NCI-H1694 (cell line): Measurements from ENCODE around the gene OR52A5.
"Not testable (repeated sequence)": the region's sequence is repeated elsewhere in the genome, so short reads cannot be mapped to it uniquely, and the experiment has no call there.

Source experiments
- DNase-seq: peaks from one replicate; lab custom pipeline; 2025; lab: John Stamatoyannopoulos, UW

Gene OR52A5

GRCh38 chr11:5137996-5138395 lies at the start of gene OR52A5:
Gene OR52A5, minus strand, starts transcription at chr11:5138356. Its CDS starts 5,714 bp downstream, at chr11:5132642.
- no peak for DNase-seq

- DNase-seq = no peak
These were observed 40.1 kb upstream of the OR52A5 start for GRCh38 chr11:5178046-5178837.

GRCh38 chr11:5174934-5175333 lies 36.8 kb upstream of the OR52A5 start:
- DNase-seq = no peak

- DNase-seq = no peak
These were observed 33.7 kb upstream of the OR52A5 start for GRCh38 chr11:5171856-5172255.

- not testable (repeated sequence) for DNase-seq
These were observed 27.7 kb upstream of the OR52A5 start for GRCh38 chr11:5165898-5166297.

GRCh38 chr11:5164807-5165206 lies 26.7 kb upstream of the OR52A5 start:
- not testable (repeated sequence) for DNase-seq

GRCh38 chr11:5161045-5161444 lies 22.9 kb upstream of the OR52A5 start:
- not testable (repeated sequence) for DNase-seq

GRCh38 chr11:5160217-5160616 lies 22.1 kb upstream of the OR52A5 start:
- not testable (repeated sequence) for DNase-seq

- no peak for DNase-seq
These were observed 21.6 kb upstream of the OR52A5 start for GRCh38 chr11:5159806-5160205.

- DNase-seq = no peak
These were observed 16.5 kb upstream of the OR52A5 start, which contains the start of gene OR52A1 for GRCh38 chr11:5154657-5155056. Gene OR52A1, minus strand, starts transcription at chr11:5154757. Its CDS starts 2,388 bp downstream, at chr11:5152369.

- no peak for DNase-seq
These were observed 15.6 kb upstream of the OR52A5 start for GRCh38 chr11:5153574-5154431.

GRCh38 chr11:5151713-5152153 lies 13.6 kb upstream of the OR52A5 start:
- DNase-seq = no peak

- DNase-seq = not testable (repeated sequence)
These were observed 6.0 kb upstream of the OR52A5 start for GRCh38 chr11:5144206-5144605.

- no peak for DNase-seq
These were observed 1.1 kb downstream of the OR52A5 start for GRCh38 chr11:5137014-5137413.

GRCh38 chr11:5136261-5136660 lies 1.9 kb downstream of the OR52A5 start:
- DNase-seq = no peak

GRCh38 chr11:5131584-5132335 lies 6.4 kb downstream of the OR52A5 start:
- no peak for DNase-seq

GRCh38 chr11:5129457-5129877 lies 8.7 kb downstream of the OR52A5 start:
- DNase-seq = no peak

- no peak for DNase-seq
These were observed 13.1 kb downstream of the OR52A5 start for GRCh38 chr11:5124891-5125620.

GRCh38 chr11:5123802-5124521 lies 14.2 kb downstream of the OR52A5 start:
- DNase-seq = peak; percentile 32

GRCh38 chr11:5118893-5119292 lies 19.3 kb downstream of the OR52A5 start:
- no peak for DNase-seq

- no peak for DNase-seq
These were observed 20.6 kb downstream of the OR52A5 start for GRCh38 chr11:5117588-5117987.
